ENCODE measurements around the gene ZBTB46.
"Not testable (repeated sequence)": the region's sequence is repeated elsewhere in the genome, so short reads cannot be mapped to it uniquely, and the experiment has no call there.

Gene ZBTB46

DNA sequence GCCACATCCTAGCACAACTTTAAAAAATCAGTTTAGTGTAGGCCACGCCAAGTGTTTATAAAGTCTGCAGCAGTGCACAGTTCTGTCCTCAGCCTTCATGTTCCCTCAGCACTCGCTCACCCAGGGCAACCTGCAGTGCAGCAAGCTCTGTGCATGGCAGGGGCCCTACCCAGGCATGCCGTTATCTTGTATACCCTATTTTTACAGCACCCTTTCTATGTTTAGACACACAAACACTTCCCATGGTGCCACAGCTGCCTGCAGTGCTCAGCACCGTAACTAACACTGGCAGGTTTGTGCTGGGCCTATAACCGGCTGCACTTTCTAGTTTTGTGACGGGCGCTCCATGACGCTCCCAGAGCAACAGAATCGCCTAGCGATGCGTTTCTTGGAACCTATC, 43.8 kb downstream of the ZBTB46 start:
- DNase-seq (ENCODE audit: low read depth), result no peak

DNA sequence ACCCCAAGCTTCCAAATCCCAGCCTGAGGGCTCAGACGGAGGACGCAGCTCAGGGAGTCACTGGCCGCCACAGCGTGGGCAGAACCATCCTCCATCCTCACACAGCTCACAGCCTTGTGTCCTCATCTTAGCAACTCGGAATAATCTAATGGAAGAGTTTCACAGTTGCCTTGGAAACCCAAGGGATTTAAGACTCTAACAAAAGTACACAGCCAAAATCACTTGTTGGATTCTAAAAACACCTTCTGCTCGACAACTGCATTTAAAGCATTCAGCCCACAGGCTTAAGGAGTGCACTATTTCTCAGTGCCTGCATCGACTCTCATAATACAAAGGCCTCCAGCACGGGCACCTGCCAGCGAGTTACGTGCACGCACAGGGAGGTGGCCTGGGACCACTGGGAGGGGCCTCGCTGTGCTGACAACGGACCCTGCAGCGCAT, 45.4 kb downstream of the ZBTB46 start:
- no peak for DNase-seq (ENCODE audit: low read depth)

DNA sequence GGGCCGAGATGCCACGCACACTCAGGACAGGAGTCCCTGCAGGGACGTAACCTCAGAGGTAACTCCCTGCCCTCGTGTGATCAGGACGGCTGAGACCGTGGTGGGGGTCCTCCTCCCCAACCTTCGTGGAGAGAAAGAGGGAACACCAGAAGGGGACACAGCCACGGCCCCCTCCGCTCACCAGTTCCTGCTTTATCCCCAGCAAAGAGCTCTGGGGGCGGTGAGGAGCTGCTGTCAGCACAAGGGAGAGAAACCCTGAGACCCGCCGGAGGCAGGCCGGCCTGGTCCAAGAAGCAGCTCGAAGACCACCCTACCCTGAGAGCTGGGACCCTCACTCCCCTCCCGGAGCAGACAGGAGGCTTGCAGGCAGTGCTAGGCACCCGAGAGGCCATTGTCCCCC, 47.1 kb downstream of the ZBTB46 start:
- no peak for DNase-seq (ENCODE audit: low read depth)

DNA sequence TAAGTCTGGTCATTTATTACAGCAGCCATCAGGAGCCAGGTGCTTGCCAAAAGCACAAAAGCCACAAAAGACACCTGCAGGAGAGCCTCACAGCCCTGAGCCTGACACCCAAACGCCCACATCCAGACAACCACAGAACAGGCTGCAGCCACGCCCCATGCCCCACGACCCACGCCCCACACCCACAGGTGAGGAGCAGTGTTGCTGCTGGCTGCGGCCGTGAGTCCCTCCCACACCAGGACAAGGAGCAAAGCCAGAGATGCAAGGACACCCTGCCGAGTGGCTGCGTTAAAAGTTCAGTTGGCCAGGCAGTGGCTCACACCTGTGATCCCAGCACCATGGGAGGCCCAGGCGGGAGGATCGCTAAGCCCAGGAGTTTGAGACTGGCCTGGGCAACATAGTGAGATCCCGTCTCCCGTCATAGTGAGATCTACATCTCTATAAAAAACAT, 48.5 kb downstream of the ZBTB46 start:
- no peak for DNase-seq (ENCODE audit: low read depth)

DNA sequence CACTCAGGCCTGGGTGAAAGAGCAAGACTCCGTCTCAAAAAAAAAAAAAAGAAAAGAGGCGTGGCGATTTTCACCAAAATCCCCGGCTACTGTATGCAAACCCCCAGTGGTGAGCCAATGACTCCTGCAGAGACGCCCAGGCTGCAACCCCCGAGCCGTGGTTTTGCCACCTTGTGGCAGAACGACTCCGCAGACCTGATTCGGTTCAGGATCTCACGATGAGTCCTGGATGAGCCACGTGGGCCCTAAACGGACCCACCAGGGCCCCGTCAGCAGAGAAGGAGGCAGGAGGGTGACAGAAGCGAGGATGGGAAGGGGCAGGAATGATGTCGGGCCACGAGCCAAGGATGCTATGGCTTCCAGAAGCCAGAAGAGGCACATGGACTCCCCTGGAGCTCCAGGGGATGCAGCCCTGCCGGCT, 49.0 kb downstream of the ZBTB46 start:
- DNase-seq (ENCODE audit: low read depth), result peak; percentile 40

DNA sequence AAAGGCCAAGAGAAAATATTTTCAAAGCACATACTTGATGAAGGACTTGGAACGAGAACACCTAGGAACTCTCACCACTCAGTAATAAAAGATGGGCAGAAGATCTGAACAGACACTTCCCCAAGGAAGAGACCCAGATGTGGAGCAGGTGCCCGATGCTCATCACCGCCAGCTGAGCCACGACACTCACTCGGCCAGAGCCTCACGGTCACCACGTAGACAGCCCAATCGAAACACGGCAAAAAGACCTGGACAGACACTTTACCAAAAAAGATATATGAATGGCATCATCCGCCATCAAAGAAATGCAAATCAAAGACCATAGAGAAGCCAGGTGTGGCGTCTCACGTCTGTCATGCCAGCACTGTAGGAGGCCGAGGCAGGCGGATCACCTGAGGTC, 49.9 kb downstream of the ZBTB46 start:
- DNase-seq (ENCODE audit: low read depth), result no peak

DNA sequence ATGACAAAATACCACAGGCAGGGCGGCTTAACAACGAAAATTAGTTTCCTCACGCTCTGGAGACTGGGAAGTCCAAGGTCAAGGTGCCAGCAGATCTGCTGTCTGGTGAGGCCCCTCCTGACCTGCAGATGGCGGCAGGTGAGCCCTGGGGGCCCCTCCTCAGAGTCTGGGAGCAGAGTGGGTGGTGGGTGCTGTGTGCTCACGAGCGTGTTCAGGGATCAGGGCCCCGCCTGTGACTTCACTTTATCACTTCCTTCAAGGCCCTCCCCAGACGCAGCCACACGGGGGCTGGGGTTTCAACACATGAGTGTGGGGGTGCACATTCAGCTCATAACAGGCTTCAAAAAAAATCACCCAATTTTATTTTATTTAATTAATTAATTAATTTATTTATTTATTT, 52.2 kb downstream of the ZBTB46 start:
- DNase-seq (ENCODE audit: low read depth), result no peak

DNA sequence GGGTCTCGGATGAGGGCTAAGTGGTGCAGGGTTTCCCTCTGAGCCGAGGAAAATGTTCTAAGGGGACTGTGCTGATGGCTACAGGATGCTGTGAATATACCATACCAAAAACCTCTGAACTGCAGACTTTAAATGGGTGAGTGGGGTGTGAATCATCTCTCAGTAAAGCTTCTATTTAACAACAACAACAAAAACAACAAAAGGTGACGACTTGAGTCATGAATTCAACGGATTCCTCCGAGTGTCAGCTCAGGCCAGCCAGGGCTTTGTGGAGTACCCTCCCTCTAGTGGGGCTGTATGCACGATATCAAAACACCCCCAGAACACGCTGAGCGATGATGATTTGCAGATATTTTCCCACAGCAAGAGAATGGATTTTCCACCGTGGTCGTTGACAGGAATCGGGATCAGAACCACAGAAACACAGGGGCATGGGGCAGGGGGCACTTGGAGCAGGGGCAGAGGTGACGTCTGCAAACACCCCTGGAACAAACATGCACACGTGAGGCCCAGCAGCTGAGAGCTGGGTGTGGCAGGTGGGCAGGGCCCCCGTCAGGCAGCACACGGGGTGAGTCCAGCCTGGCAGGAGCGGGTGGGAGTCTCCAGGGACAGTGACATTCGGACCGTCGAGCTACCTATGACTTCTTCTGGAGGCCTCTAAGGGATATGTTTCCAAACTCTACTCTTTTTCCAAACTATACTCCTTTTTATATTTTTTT, 52.9 kb downstream of the ZBTB46 start:
- DNase-seq (ENCODE audit: low read depth), result no peak

DNA sequence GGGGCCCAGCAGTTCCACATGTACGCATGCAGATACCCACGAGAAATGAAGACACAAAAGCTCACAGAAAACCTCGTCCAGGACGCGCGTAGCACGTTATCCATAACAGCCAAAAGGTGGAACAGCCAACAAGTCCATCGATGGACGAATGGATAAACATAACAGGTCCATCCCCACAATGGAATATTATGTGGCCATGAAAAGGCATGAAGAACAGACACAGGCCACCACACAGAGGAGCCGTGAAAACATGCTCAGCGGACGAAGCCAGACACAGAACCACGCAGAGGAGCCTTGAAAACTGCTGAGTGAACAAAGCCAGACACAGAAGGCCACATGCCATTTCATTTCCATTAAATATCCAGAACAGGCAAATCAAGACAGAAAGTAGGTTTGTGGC, 53.5 kb downstream of the ZBTB46 start:
- DNase-seq (ENCODE audit: low read depth), result no peak

DNA sequence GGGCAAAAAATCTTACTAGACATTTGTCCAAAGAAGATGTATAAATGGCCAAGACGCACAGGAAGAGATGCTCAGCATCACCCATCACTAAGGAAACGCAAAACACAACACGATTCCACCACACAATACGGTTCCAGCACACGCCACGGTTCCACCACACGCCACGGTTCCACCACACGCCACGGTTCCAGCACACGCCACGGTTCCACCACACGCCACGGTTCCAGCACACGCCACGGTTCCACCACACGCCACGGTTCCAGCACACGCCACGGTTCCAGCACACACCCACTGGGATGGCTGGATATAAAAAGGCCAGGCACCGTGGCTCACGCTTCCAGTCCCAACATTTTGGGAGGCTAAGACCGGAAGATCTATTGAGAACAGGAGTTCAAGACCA, 54.2 kb downstream of the ZBTB46 start:
- DNase-seq (ENCODE audit: low read depth), result not testable (repeated sequence)

DNA sequence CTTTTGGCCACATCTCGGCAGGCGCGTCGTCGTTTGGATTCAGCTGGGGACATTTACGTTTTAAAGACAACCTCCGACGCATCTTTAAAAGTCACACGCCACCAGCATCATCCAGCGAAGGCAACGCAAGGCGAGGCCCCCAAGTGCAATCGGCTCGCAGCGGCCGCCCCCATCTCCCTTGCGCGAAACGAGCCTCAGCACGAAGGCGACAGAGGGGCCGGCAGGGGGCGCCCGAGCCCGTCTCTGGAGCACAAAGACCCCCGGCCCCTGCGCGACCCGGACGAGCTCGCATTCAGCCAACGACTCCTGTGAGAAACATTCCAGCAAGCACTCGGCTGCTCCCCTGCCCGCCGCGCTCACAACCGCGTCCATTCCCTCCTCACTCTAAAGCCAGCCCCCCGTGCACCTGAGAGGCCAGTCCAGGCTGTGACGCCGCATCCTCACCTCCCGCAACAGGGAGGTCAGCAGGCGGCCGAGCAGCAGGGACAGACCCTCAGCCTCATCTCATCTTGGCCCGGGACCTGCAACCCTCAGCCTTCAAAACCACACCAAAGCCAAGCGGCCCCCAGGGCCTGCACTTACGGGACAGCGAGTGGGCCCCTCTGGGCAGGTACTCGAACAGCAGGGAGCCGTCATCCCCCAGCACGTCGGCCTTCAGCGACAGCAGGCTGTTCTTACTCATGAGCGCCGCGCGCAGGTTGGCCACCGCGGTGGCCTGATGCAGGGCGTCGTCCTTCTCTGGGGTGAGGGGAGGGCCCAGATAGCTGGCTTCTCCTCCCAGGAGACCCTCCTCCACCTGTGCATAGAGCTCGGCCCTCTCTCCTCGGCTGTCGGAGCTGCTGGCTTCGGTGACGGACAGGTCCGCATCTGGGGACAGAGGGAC, 55.7 kb downstream of the ZBTB46 start:
- no peak for DNase-seq (ENCODE audit: low read depth)

DNA sequence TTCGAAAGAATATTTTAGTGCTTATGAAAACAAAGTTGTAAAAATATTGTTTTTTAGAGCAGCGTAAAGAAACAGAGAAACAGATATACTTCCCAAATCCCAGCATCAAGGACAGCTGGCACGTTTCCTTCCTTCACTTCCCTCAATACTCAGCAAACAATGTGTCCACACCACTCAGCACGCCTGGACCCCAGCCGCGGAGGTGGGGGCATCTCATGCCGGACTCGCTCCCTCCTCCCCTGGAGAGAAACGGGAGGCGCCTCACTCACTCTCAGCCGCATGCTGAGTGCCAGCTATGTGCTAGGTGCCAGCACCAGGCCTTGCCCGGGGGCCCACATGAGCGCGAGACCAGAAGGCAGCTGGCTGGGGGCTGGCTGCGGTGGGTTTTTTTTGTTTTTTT, 56.8 kb downstream of the ZBTB46 start:
- no peak for DNase-seq (ENCODE audit: low read depth)

DNA sequence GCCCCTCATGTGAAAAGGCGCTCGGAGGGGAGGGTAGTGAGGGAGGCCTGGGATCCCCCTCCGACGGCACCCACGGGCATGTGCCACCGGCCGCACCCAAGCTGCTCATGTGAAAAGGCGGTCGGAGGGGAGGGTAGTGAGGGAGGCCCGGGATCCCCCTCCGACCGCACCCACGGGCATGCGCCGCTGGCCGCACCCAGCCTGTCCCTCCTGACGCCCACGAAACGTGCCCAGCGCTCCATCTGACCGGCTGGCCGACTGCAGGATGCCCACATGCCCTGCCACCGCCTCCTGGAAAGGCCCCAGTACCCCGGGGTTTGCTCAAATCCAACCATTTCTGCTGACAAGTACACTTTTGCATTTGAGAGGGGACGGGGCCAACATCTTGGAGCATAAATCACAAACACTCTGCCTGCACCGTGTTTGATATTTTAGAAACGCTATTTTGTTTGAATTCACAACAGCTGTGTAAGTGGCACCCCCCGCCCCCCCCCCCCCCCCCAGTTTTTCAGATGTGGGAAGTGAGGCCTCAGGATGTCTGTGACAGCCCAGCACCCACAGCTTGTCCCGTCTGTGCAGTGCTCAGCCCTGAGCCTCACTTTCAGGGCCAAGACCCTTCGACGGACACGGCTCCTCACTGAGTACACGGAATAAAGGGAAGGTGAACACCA, 57.4 kb downstream of the ZBTB46 start:
- DNase-seq (ENCODE audit: low read depth), result no peak

DNA sequence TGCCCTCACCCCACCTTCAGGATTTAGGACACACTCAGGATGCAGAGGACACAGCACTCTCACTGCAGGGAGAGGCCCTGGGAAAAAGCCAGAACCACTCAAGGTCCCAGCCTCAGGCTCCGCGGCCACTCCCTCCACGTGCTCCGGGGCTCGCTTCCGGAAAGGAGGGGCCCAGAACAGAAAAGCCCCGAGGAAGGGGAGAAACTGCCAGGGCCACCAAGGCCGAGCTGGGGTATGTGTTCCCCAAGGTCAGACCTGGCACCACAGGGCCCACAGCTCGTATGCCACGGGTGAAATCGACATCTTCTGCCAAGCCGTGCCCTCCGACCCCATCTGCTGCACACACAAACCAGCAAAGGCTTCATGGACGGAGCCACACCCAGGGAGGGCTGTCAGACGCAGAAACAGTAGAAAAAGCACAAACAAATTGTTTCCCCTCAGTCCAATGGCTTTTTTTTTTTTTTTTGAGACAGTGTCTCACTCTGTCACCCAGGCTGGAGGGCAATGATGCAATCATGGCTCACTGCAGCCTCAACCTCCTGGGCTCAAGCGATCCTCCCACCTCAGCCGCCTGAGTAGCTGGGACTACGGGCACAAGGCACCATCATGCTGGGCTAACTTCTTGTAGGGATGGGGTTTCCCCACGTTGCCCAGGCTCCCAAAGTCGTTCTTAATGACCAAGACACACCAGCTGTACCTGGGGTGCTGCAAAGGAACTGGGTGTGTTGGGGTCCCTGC, 58.1 kb downstream of the ZBTB46 start:
- no peak for DNase-seq (ENCODE audit: low read depth)

DNA sequence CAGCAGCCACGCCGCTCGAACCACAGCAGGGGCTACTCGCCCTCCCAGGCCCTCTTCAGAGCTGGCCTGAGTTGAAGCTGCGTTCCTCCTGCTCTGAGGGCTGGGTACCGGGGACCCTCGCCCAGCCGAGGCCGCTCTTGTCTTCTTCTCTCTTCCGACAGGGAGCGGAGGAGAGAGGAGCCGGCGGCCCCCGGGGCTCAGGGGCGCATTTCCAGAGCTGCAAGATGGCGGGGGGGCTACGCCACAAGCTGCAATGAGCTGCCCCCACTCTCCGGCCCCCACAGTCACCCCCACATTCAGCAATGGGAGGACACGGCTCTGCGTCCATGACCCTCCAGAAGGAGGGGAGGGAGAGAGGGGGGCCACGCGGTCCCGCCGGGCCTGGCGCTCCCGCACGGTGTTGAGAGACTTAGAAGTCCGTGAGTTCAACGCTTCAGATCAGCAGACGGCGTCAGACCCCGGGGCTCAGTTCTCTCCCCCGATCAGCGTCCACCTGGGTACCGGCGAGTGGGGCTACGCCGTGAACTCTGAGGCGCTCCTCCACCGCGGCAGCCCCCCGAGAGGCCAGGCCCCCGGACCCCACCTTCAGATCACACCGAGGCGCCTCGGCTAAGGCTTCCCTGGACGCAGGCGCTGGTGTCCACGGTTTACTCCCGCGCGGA, 59.9 kb downstream of the ZBTB46 start:
- DNase-seq (ENCODE audit: low read depth), result no peak

DNA sequence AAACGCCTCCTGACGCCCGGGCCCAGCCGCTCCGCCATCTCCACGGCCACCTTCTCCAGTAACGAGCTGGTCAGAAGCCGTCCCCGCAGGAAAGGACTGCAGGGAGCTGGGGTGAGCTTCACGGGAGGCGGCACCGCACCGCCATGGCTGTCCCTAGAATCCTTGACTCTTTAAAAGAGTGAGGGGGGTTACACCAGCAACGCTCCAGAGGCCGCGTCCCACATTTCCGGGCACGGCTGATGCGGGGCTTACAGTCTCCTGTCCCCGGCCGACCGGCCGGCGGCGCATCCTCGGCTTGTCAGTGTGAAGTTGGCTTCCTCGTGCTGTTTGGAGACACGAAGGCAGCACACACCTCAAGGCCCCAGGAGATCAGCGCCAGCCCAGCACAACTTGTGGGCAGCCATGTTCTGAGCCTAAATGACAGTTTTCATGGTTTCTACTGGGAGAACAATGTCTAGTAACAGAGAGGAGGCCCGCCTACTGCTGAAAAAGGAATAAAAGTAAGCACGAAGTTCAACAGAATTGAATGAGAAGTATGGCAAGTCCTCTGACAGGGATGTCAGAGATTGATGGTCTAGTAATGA, 61.1 kb downstream of the ZBTB46 start:
- no peak for DNase-seq (ENCODE audit: low read depth)

DNA sequence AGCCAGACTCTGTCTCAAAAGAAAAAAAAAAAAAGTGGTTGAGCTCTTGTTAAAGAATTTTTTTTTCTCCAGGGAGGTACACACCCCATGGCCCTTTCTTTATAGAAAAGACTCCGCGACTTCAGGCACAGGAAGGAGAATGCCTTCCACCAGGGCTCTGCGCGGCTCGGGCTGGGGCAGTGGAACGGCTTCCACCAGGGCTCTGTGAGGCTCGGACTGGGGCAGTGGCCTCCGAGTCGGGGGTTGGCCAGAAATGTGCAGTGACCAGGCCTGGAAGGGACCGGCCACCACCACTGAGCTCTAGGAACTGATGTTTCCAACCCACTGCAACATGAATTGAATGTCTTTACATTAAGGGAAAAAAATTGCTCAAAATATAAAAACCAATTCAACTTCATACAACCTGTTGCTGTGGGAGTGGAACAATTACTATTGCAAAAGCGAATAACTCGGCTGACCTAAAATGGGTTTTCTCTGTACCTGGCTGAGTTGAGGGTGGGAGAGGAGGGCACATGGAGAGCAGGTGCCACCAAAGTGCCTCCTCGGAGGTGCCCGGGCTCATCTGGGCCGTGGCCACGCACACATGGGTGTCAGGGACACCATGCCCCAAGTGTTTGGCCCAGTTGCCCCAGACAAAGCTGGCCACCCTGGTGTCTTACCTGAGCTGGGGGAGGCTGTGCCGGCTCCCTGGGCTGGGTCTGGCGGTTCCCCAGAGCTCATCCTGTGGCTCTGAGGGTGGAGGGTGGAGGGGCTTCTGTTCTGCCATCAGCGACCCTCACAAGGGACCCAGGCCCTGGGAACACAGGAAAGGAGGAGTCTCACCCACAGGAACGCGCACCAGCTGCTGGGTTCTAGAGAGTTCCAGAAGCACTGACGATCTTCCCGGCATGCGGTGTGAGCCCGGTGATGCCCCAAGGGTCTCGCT, 62.2 kb downstream of the ZBTB46 start:
- no peak for DNase-seq (ENCODE audit: low read depth)

DNA sequence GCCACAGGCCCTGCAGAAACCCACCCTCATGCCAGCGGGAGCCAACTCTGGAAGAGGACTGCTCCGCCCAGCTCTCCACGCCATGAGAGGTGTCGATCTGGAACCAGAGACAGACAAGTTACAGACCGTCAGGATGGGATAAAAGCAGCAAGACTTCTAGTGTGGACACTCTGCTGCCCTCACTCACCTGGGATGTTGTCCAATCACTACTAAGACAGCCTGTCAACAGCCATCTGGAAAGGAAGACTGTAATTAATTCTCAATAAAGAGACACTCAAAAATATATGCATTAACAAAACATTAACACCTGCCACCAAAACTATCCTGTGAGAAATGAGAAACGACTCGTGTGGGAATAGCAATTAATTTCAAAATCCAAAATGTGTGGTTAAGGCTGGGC, 63.2 kb downstream of the ZBTB46 start:
- no peak for DNase-seq (ENCODE audit: low read depth)

DNA sequence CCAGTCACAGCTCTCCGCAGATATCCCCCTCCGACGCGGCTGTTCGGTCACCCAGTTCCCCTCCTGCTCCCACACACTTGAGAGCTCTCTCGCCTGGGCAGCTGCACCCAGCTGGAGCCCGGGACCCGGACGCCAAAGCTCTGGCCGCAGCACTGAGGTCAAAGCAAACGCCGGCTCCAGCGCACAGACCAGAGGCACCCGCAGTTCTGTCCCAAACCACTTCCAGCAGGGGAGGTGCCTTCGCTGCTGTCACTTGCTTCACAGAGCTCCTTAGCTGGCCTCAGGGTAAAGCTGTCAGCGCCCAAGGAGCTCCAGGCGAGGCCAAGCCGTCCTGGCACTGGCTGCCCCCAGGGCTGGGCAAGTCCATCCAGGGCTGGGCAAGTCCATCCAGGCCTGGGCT, 63.6 kb downstream of the ZBTB46 start:
- DNase-seq (ENCODE audit: low read depth), result no peak
